Umbilical cord (tissue), 2 donors: ENCODE results near the gene PRPF38A. TPM values are rescaled to one million over a fixed set of nuclear protein-coding genes. Genes with fewer than 3 reads are reported as not detected.
A peak's percentile ranks its signal among the peaks of the same experiment; 100 is the strongest.

Experiments used
- DNase-seq: peaks from one replicate; pipeline ENCODE4 v3.0.0-alpha.2; 2015; ENCODE audit warnings: low spot score
- total RNA-seq: library from RNA; depleted of rRNA; stranded (reverse); fragments of >200 nt; gene quantifications from one replicate; pipeline ENCODE4 v1.2.3, GENCODE V29; 2014; ENCODE audit warnings: low replicate concordance; ENCODE audit not compliant: insufficient read depth

PRPF38A gene
- total RNA-seq, 1 donor from 2014 or later, result 9.4 TPM

- no peak for DNase-seq
Measured at GRCh38 chr1:52399629-52400028, 4.8 kb upstream of the PRPF38A start.

- no peak for DNase-seq
Measured at GRCh38 chr1:52400131-52400530, 4.3 kb upstream of the PRPF38A start.

- DNase-seq, result no peak
Measured at GRCh38 chr1:52402860-52403240, 1.6 kb upstream of the PRPF38A start.

- no peak for DNase-seq
Measured at GRCh38 chr1:52403566-52404115, 761 bp upstream of the PRPF38A start.

- DNase-seq, result no peak
Measured at GRCh38 chr1:52404975-52405338, 555 bp downstream of the PRPF38A start.

- no peak for DNase-seq
Measured at GRCh38 chr1:52413410-52413989, 9.1 kb downstream of the PRPF38A start.

GRCh38 chr1:52414942-52415341 is 10.5 kb downstream of the PRPF38A start:
- no peak for DNase-seq

- DNase-seq, result no peak
Measured at GRCh38 chr1:52416811-52417210, 12.4 kb downstream of the PRPF38A start.

- DNase-seq, result no peak
Measured at GRCh38 chr1:52420713-52421112, 16.3 kb downstream of the PRPF38A start.

- no peak for DNase-seq
Measured at GRCh38 chr1:52423055-52423454, 18.7 kb downstream of the PRPF38A start.

- DNase-seq, result no peak
Measured at GRCh38 chr1:52423771-52424170, 19.4 kb downstream of the PRPF38A start.

GRCh38 chr1:52424231-52424636 is 19.8 kb downstream of the PRPF38A start:
- DNase-seq, result no peak

GRCh38 chr1:52424813-52425212 is 20.4 kb downstream of the PRPF38A start:
- DNase-seq, result no peak

- peak; percentile 46 for DNase-seq
Measured at GRCh38 chr1:52426371-52426770, 22.0 kb downstream of the PRPF38A start.

GRCh38 chr1:52427152-52427551 is 22.8 kb downstream of the PRPF38A start:
- no peak for DNase-seq

- no peak for DNase-seq
Measured at GRCh38 chr1:52432807-52433206, 28.4 kb downstream of the PRPF38A start.

GRCh38 chr1:52435211-52435610 is 30.8 kb downstream of the PRPF38A start:
- no peak for DNase-seq

GRCh38 chr1:52435650-52436049 is 31.2 kb downstream of the PRPF38A start:
- no peak for DNase-seq

GRCh38 chr1:52436817-52437216 is 32.4 kb downstream of the PRPF38A start:
- DNase-seq, result no peak

GRCh38 chr1:52439976-52440375 is 35.6 kb downstream of the PRPF38A start:
- no peak for DNase-seq

- no peak for DNase-seq
Measured at GRCh38 chr1:52444463-52444862, 40.1 kb downstream of the PRPF38A start.

GRCh38 chr1:52454127-52454526 is 49.7 kb downstream of the PRPF38A start:
- no peak for DNase-seq

- no peak for DNase-seq
Measured at GRCh38 chr1:52454779-52455178, 50.4 kb downstream of the PRPF38A start.

- DNase-seq, result no peak
Measured at GRCh38 chr1:52455686-52456085, 51.3 kb downstream of the PRPF38A start.
